Stimulated activated CD8-positive, alpha-beta memory T cell treated with anti-CD3 and anti-CD28 coated beads, Interleukin-12 subunit alpha, Interleukin-12 subunit beta, amount 100 ng/mL, for 4 hours (primary cell): ENCODE measurements around the gene TNPO3.

Experiments used
- DNase-seq: peaks from one replicate; pipeline ENCODE4 v3.0.0-alpha.2; 2020; ENCODE audit warnings: low read depth

The TNPO3 gene

GRCh38 chr7:129054438-129055293 lies at the start of gene TNPO3:
TNPO3 (minus strand) TSS chr7:129055111; CDS start chr7:129054770, 341 bp downstream.
- peak; percentile 81 for DNase-seq

DNA sequence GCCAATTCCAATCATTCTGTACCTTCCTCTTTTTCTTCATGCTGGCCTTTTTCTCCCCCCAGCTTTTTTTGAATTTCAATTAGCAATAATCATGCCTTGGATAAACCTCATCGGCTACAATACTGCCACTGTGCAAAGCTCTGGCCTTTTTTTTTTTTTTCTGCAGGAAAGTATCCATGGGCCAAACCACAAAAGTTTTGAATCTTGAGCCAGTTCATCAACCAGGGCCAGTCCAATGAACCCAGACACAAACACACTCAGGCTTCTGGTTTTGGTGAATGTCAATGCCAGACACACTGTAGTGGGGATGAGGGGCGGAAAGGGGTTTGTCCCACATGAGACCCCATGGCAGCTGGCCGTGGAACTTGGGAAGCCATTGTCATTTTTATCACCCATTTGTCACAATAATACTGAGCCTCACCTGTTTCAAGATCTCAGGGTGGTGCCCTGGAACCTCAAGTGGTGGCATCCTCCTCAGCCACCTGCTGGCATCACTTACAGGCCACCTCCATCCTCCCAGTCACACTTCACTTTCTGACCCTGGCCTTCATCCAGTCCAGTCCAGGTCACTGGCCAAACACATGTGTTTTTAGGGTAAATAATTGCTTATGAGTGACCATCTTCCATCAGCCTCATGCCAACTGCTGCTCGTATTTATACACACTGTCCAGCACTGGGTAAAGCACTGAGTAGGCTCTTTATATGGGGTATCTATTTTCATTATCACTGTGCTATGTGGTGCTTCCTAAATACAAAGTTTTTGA lies 48.8 kb upstream of the TNPO3 start:
- no peak for DNase-seq

GRCh38 chr7:129101746-129102145 lies 46.8 kb upstream of the TNPO3 start:
- DNase-seq: no peak

- no peak for DNase-seq
These were observed 45.9 kb upstream of the TNPO3 start for GRCh38 chr7:129100827-129101166.

- no peak for DNase-seq
These were observed 43.6 kb upstream of the TNPO3 start for GRCh38 chr7:129098409-129099084.

GRCh38 chr7:129095258-129095657 lies 40.3 kb upstream of the TNPO3 start:
- no peak for DNase-seq

DNA sequence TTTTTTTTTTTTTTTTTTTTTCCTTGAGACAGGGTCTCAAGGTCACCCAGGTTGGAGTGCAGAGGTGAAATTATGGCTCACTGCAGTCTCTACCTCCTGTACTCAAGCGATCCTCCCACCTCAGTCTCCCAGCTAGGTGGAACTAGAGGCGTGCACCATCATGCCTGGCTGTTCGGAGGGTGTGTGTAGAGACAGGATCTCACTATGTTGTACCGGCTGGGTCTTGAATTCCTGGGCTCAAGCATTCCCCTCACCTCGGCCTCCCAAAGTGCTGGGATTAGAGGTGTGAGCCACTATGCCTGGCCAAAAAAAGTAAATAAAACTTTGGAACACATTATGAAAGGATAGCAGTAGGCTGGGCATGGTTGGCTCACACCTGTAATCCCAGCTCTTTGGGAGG lies 39.6 kb upstream of the TNPO3 start:
- DNase-seq: no peak

GRCh38 chr7:129093867-129094456 lies 39.1 kb upstream of the TNPO3 start:
- no peak for DNase-seq

DNA sequence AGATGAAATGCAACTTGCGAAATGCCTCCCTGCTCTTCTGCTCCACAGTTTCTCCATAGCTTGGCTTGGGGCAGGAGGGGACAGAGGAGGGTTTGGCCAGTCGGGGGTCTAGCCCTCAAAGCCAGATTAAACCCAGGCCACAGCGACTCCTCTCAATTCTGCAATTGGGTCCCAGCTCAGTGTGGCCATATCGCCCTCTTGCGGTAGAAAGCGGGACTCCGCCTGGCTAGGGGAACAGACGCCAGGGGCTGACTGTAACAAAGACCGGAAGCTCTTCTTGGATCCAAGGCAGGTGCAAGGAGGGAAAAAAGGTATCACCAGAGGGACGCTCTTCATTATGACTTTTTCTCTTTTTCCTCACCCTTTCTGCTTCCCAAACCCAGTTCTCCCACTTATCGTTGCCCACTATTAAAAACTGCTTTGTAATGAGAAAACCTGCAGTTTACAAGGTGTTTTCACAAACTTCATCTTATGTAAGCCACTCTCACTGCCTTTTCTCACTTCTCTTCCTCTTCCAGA lies 36.6 kb upstream of the TNPO3 start:
- peak; percentile 63 for DNase-seq

GRCh38 chr7:129090300-129090907 lies 35.5 kb upstream of the TNPO3 start:
- no peak for DNase-seq

DNA sequence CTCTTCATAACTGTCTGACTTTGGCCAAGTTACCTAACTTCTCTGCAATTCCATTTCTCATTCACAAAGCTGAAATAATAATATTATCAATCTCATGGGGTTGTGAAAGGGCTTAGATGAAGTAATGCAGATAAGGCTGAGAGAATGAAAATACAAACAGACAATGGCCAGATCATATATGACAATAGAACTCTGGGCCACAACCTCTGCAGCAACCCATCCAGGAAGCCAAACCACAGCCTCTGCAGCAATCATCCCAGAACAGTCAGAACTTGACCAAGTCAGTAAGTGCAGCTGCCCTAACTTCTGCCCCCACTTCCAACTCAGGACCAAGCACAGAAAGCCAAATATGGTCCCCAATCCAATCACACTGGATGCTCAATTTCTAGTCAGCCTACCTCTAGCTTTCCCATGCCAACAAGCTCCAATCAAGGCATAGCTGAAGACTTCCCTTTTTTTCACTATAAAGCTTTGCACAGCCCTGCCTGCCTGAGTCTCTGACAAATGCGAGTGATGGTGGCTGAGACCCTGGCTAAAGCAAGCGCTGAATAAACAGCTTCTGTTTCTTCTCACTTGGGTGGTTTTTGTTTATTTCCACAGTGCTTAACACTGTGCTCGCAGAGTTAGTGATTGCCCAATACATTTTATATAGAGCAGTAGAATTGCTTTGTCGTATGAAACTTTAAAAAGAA lies 34.8 kb upstream of the TNPO3 start:
- no peak for DNase-seq

DNA sequence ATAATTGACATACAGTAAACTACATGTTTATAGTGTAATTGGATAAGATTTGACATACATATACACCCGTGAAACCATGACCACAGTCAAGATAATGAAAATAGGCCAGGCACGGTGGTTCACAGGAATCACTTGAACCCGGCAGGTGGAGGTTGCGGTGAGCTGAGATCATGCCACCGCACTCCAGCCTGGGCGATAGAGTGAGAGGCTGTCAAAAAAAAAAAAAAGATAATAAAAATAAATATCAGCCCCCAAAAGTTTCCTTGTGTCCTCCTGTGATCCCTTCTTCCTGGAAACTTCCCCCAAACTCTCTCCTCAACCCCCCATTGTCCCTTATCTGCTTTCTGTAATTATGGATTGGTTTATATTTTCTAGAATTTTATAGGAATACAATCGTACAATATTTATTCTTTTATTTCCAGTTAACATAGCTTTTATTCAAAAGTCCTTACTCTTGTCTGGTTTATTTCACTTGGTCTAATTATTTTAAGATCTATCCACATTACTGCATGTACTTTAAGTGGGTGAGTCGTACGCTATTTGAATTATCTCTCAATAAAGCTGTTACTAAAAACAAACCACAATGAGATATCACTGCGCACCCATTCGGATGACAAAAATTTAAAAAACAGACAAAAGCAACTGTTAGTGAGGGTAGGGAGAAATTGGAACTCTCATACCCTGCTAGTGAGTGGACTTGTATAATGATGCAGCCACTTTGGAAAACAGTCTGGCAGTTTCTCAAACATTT lies 30.1 kb upstream of the TNPO3 start:
- DNase-seq: no peak

- DNase-seq: no peak
These were observed 28.6 kb upstream of the TNPO3 start for GRCh38 chr7:129083525-129083924.

DNA sequence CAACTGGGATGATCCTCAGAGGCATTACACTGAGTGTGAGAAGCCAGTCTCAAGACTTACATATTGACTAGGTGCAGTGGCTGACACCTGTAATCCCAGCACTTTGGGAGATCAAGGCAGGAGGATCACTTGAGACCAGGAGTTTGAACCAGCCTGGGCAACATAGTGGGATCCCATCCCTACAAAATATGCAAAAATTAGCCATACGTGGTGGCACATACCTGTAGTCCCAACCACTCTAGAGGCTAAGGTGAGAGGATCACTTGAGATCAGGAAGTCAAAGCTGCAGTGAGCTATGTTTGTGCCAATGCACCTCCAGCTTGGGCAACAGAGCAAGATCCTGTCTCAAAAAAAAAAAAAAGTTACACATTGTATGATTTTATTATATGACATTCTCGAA lies 23.5 kb upstream of the TNPO3 start:
- no peak for DNase-seq

GRCh38 chr7:129076886-129077285 lies 22.0 kb upstream of the TNPO3 start:
- no peak for DNase-seq

- DNase-seq: no peak
These were observed 20.1 kb upstream of the TNPO3 start for GRCh38 chr7:129074994-129075393.

DNA sequence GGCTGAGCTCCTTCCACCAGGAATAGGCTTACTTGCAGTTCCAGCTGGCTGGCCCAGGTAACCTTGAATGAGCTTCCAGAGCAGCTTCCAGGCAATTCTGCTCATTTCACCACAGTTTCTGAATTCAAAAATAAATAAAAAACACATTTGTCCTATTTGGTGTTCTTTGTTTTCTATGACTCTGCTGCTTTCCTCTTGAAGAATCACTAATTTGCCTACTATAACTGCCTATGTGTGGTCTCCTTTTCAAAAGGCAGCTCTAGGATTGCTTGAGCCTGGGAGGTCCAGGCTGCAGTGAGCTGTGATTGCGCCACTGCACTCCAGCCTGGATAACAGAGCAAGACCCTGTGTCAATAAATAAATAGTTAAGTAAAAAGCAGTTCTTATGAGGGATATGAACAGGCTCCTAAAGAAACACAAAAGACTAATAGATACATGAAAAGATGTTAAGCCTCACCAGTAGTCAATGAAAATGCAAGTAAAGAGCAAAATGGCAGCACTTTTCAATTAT lies 19.5 kb upstream of the TNPO3 start:
- DNase-seq: no peak

DNA sequence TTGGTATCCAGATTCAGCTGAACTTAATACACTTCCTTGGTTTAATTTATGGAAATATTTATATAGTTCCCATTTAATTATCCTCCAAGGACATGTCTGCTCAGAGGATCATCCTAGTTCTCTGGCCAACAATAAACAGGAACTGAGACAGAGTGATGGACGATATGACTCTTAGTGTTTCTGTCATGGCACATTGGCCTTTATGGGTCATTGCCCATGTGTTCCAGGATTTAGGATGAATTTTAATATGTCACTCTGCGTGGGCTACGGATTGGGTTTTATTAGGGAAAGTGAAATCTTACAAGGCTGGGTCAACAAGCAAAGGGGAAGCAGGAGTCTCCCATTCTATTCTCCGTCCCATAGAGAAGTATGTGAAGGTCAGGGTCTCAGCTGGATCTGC lies 18.8 kb upstream of the TNPO3 start:
- DNase-seq: no peak

DNA sequence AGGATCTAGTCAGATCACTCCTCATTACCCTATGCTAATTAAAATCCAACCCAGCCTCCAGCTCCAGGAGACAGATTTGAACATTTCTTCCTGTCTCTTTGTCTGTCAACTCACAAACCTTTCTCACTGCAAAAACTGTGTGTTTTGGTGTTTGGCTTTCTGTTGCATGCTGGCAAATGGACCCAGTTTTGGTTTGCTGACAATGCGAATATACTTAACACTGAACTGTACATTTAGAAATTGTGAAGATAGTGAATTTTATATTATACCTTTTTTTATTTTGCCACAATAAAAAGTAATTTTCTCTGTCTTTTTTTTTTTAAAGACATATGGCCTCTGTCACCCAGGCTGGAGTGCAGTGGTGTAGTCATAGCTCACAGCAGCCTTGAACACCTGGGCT lies 18.3 kb upstream of the TNPO3 start:
- DNase-seq: no peak

GRCh38 chr7:129072479-129073011 lies 17.6 kb upstream of the TNPO3 start:
- DNase-seq: no peak
